HG03432 (cell line): Measurements from ENCODE around the gene FNDC3B.

Experiments
- ATAC-seq: cut with Tn5 transposase; IDR thresholded peaks from one replicate; pipeline ENCODE4 v1.9.1; 2021; ENCODE audit warnings: mild to moderate bottlenecking, moderate library complexity; ENCODE audit not compliant: unreplicated experiment

FNDC3B gene

DNA sequence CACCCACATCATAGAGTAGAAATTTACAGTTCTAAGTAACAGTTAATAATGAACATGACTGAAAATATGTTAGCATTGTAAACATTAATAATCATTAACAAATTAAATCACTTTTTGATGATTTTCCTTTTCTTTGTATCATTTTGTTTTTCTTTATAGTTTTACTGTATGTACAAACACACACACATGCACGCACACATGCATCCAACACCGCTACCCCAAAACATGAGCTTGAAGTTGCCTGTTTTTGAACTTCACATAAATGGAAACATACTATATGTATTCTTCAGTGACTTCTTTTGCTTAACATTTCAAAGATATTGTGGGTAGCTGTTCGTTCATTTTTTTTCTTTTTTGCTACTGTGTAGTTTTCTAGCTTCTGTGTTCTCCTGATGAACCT lies 123.9 kb downstream of the FNDC3B start:
- ATAC-seq = no peak

DNA sequence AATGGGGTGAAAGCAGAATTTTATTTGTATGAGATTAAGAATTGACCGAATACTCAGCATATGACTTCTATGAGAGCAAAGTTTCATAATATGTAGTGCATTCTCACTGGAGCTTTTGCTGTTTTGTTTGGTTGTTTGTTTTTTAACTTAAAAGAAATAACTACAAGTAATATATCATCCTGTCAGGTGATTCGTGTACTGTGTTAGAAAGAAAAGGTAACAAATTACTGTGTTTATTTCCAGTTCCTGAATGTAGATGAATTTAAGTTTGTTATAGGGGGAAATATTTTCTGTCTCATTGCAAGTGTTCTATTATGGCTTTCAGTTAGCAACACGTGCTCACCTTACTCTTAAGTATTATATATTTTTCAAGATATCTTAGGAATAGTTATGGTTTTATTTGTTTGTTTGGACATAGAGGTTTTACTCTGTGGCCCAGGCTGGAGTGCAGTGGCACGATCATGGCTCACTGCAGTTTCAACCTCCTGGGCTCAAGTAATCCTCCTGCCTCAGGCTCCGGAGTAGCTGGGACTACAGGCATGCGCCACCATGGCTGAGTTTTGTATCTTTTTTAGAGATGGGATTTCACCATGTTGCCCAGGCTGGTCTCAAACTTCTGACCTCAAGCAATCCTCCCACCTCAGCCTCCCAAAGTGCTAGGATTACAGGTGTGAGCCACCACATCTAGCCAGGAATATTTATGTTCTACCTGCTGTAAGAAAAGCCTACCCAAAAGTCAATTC lies 125.4 kb downstream of the FNDC3B start:
- no peak for ATAC-seq

DNA sequence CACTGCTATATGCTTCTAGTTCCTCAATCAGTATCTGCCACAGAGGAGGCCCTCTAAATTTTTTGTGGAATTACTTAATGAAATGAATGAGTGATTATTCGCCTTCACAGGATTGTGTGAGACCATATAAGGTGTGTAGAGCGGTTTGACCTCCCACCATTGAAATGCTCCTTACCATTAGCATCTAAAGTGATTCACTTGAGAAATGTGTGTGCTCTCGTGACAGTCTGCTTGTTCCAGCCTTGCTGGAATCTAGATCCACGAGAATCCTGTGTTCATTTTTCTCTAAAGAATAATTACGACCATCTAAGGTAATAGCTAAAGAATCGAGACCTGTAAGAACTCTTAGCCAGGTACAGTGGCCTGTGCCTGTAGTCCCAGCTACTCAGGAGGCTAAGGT lies 126.9 kb downstream of the FNDC3B start:
- ATAC-seq = no peak

DNA sequence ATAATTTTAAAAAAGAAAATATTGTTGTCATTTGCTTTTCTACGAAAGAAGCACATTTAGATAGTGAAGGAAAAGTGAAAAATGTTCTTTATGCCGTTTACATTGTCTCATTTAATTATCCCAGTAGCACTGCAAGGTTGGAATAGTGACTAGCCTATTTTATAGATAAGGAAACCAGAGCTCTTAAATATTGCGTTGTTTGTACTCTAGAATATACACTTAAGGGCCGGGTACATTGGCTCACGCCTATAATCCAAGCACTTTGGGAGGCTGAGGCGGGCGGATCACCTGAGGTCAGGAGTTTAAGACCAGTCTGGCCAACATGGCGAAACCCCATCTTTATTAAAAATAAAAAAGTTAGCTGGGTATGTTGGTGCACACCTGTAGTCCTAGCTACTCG lies 127.5 kb downstream of the FNDC3B start:
- ATAC-seq = no peak

DNA sequence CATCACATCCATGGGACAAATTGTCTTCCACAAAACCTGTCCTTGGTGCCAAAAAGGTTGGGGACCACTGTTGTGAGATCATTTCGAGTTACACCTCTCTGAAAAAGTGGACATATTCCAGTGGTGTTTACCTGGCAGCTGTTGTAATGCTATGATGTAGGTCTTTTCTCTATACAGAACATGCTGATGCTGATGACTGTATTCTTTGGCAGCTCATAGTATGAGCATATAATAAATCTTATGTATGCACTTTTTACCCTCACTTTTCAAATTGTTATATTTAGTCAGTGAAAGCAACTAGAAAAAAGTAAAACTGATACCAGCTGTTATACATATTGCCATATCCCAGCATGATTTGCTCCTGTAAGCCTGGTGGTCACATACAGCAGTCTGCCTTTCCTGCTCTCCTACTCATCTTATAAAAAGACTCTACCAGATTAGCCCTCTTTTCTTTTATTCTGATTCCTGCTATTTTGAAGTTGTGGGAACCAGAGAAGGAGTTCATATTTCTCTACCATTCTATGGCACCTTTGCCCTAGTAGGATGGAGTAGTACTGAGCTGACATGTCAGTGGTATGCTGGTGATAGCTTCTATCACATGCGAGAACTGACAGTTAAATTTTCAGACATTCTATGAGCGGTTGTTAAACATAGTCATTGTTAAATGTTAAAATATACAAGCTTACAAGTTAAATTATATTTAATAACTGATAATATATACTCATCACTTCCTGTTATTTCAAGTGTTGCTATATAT lies 128.7 kb downstream of the FNDC3B start:
- ATAC-seq = no peak

DNA sequence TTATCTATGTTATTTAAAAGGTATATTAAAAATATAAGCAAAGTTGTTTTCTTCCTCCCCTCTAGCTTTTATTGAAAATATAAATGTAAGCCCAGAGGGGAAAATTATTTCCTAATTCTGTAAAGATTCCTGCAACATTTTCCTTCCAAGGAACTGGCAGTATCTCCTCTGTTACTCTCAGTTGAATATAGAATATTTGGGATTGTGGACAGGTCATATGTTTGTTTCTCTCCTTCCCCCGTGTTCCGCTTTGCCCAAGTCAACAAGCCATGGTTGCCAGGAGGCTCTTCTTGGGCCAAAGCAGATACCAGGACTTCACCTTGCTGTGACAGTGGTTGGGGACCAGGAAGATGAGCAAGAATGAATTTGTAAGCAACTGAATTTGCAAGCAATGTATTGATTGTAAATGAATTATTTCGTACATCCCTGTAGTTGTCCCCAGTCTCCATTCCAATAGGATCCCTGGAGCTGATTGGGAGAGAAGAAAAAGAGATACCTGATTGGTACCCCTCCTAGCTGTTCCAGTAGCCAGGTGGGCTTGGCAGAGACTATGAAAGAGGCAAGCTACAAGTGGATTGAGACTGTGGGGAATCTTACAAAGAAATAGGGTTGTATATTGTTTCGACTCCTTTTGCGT lies 130.8 kb downstream of the FNDC3B start:
- no peak for ATAC-seq

DNA sequence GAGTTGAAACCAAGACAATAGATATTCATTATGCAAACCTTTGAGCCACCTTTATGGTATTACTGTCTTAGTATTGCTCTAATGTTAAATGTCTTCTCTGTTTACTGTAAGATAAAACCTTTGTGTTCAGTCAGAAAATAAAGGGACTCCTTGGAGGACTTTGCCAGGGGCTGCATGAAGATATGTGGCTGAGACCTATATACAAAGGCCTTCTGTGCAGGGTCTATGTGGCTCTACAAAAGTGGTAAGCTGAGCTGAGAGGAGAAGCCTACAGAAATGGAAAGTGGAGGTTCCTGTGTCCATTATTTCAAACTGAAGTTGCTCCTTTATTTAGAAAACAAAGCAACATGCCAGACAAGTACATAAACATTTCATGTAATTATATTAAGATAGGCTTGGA lies 131.5 kb downstream of the FNDC3B start:
- ATAC-seq = no peak

DNA sequence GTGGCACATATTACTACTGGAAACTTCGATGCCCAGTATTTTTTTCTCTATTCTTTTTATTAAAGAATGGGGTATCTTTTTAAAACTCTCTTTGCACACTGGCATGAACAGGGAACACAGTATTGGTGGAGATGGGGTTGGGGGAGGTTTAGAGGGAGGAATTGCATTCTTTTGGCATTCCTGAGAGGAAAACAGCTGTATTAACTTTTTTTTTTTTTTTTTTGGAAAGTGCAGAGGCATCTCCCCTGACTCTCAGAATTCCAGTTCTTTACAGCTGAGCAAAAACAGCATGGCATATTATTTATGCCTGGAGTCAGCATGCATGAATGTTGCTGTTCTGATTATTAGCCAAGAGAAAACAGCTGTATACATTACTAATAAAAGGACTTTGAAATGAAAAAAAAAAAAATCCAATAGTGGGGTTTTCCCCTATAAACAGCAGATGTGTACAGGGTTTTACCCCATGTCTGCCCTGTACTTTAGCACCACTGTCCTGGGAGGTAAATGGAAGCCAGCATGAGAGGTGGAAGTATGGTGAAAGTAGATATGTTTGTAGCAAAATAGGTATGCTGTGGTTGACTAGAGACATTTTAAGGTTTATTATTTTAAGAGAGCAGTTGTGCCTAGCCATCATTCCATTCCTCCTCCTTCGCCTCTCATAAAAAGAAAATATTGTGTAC lies 132.2 kb downstream of the FNDC3B start:
- peak; percentile 53 for ATAC-seq

DNA sequence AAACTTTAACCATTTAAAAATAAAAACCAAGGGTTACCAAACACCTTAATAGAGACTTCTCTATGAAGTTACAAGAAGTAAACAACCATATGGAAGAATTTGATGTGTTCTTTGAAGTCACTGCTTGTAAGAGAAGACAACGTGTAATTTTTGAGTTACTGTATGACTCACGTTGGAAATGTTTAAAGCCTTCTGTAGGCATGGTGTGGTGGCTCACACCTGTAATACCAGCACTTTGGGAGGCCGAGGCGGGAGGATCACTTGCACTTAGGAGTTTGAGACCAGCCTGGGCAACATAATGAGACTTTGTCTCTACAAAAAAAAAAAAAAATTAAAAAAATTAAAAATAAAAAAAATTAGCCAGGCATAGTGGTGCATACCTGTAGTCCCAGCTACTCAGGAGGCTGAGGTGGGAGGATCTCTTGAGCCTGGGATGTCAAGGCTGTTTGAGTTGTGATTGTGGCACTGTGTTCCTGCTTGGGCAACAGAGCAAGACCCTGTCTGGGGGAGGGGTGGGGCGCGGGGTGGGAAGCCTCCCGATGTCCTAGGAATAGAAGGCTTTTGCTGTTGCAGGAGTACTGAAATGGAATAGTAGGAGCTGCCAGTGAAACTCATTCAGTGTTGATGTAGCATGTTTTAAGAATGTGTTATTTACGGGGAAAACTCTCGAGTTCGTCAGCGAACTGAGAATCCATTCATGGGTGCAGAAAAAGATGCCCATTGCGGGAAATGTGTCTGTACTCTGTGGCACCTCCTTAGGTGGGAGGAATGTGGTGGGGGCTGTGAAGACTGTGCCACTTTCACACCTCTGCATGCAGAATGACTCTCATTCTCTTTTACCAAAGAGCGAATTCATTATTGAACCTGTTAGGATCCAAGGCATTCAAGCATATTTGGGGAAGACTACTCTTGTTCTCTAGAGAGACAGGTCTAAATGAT lies 134.2 kb downstream of the FNDC3B start:
- no peak for ATAC-seq

DNA sequence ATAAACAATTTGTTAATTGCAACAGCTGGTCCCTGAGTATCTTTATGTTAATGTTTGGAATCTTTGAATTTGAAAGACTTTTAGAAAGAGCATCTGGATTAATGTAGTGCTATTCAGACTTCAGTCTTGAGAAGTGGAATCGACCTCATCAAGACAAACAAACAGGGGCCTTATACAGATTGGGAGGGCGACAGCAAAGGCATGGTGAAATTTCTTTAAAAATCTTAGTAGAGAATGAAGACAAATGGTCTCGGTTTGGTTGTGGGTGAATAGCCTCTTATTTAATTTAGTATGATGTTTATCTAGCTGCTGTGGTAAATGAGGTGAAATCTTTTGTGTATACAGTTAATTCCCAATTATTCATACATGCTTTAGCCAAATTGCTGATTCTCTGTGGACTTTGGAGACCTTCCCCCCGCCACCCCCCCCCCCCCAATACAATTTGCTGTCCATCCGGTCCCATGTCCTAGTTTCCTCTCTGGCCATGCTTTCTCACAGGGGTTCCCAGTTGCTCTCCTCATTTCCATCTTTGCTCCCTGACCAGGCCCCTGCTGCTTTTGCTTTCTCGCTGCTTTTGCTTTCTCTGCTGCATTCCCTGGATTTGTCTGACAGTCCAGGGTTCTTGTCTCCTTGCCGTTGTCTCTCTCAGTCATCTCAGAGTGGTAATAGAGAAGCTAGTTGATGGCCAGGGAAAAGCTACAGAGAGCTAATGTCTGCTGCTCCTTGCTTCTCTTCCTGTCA lies 135.3 kb downstream of the FNDC3B start:
- no peak for ATAC-seq

DNA sequence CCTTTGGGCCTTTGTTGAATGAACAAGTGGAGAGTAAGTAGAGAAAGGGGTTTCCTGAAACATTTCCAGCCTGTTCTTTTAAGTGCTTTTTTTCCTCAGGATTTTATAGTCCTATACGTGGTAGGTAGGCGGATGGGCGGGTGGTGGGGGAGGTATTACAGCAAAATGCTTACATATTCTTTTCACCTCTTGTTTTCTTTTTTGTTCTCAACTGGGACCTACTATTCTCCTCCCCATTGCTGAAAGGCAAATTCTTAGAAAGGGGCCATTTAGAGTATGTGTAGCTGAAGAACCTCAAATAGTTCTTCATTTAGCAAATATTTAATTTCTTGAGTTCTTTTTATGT lies 135.8 kb downstream of the FNDC3B start:
- no peak for ATAC-seq

DNA sequence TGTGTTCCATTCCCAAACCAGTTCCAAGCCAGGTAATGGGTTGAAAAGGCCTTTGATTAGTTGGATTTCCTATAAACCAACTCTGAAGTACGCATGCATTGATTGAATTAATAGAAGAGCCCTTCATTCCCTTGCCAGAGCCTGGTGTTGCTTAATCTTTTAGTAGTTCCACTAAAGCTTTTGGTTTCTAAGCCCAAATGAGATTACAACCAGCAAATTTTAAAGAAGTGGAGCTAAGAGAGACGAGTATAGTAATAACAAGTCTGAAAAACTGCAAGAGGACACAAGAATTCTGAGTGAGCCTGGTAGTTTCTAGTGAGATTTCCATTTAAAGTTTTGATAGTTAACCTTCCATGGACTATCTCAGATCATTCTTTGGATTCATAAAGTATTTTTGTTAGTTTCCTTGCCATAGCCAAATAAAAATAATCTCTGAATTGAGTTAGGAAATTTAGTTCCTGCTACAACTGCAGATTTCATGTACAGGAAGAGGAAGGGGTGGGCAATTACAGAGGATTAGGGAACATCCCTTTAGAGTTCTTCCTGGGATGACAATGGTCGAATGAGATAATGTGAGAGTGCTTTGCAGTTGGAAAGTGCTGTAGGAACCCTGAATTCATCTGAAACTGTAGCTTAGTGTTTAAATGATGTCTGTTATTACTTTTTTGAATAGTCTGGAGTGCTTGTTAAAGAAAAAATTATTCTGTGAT lies 136.8 kb downstream of the FNDC3B start:
- no peak for ATAC-seq

DNA sequence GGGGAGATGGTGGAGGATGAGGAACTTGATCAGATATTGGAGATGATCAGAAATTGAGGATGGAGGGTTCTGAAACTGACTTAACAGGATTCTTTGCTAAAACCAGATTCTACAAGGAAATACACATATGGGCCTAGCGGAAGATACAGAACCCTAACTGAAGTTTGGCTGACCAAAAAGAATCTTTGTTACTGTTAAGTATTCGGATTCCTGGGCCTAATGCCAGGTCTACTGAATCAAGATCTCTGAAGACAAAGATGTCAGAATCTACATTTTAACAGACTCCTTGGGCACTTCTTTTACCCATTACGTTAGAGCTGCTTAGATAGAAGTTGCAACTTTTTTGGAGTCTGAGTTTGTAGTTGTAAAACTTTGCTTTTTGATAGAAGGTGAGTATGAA lies 137.7 kb downstream of the FNDC3B start:
- no peak for ATAC-seq

DNA sequence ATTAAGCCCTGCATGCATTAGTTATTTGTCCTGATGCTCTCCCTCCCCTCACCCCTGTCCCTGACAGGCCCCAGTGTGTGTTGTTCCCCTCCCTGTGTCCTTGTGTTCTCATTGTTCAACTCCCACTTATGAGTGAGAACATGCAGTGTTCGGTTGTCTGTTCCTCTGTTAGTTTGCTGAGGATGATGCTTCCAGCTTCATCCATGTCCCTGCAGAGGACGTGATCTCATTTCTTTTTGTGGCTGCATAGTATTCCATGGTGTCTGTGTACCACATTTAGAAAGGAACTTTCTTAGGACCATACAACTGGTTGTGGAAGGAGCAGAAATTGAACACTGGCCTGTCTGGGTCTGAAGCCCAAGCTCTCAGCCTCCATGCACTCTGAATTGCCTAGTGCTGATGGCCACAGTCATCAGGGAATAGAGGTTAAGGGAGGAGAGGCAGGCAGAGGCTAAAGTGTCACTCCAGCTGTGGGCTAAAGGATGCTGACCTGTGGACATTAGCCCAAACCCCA lies 138.5 kb downstream of the FNDC3B start:
- no peak for ATAC-seq

DNA sequence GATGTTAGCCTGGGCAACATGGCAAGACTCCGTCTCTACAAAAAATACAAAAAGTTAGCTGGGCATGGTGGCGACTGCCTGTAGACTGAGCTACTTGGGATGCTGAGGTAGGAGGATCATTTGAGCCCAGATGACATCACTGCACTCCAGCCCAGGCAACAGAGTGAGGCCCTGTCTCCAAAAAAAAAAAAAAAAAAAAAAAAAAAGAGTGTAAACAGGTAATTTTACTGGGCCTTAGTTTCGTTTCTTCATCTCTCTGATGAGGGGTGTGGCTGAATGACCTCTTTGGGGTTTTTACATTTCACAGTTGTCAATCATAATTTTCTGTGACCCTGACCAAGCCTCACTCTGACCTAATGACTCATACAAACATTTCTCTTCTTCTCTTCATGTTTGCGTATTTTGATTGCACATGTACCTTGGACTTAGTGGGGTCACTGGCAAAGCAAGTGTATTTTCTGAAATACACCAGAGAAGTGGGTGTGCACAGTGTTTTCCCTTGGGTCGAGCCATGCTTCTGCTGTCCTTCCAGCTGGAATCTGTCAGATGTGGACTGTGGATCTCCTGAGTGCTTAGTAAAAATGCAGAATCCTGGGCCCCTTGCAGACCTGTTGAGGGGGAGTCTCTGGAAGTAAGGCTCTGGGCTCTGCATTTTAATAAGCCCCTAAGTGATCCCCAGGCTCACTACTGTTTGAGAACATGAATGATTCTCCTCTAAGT lies 140.5 kb downstream of the FNDC3B start:
- peak; percentile 78 for ATAC-seq

DNA sequence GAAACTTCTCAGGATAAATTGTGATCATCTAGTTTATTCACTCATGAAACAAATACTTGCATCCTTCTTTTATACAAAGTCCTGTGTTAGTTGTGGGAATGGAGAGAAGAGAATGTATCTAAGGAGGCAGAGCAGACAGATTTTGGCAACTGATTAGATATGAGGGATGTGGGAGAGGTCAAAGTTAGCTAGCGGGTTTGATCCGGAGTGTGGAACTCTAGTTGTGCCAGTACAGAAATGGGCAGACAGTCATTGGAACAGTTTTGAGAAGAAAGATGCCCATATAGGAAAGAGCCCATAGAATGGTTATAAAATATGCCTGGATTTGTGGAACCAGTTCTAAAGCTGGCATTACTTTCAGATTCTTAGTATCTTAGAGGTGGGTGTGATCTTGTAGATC lies 141.1 kb downstream of the FNDC3B start:
- no peak for ATAC-seq

DNA sequence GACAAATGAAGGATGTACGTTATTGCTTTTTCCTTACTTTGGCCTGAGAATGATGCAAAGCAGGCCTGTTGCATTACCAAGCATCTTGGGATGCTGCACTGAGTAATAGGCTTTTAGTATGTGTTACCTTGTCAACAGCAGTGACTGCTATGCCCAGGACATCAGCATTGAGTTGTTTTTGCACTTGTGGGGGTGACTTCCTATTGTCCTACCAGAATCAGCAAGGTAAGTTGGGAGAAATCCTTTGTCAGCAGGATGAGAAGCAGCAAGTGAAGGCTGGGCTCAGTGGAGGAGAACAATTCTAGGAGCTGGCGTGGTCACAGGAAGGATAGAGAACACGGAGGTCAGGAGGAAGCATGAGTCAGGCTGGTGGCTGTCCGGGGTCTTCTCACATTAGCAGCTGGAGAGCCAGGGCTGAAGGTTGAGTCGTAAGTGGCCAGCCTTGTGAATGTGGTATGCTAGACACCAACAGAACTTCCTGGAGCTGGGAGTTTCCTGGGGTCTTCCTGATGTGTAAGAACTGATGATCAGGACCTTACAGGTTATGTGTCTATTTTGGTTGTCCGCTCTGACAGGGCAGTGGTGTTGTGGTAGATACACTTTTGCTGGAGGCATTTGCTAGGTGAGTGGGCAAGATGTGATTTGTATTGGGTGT lies 142.7 kb downstream of the FNDC3B start:
- ATAC-seq = no peak

DNA sequence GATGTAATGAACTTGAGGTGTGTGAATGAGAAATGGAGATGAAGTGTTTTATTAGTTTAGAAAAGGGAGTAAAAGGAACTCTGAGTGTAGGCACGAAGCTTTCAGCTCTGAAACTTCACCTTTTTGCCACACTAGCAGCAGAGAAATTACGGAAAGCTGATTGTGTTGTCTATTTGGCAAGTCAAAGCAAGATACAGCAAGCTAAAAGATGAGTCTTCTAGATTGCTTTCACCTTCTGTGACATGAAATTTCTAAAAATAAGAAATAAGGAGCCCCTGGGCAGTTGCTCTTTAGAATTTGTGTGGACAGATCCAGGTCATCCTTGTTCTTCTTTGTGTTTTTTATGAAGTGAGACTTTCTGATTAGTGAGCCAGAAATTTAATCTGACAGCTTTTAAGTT lies 143.4 kb downstream of the FNDC3B start:
- no peak for ATAC-seq
